Activated naive CD8-positive, alpha-beta T cell (primary cell): ENCODE measurements around the gene KRT2.
A peak's percentile ranks its signal among the peaks of the same experiment; 100 is the strongest.

Experiments used
- H3K27ac Mint-ChIP-seq: one replicate; pipeline ENCODE4 v1.8.0; 2021; ENCODE audit warnings: mixed read lengths
- H3K27me3 Mint-ChIP-seq: one replicate; pipeline ENCODE4 v1.8.0; 2021; ENCODE audit warnings: mixed read lengths
- H3K36me3 Mint-ChIP-seq: one replicate; pipeline ENCODE4 v1.8.0; 2021; ENCODE audit warnings: mixed read lengths
- H3K4me1 Mint-ChIP-seq: one replicate; pipeline ENCODE4 v1.8.0; 2021; ENCODE audit warnings: low read depth, mixed read lengths
- H3K4me3 Mint-ChIP-seq: one replicate; pipeline ENCODE4 v1.8.0; 2021; ENCODE audit warnings: mild to moderate bottlenecking, mixed read lengths
- H3K9me3 Mint-ChIP-seq: one replicate; pipeline ENCODE4 v1.8.0; 2021; ENCODE audit warnings: low read depth, mixed read lengths

KRT2 gene

GRCh38 chr12:52645982-52646381 is 6.0 kb downstream of the KRT2 start:
- H3K4me3 Mint-ChIP-seq = peak overlapping the region; percentile 69
- no peaks in the 10 kb centered on the region for H3K36me3 Mint-ChIP-seq
- no peaks in the 10 kb centered on the region for H3K27me3 Mint-ChIP-seq
- H3K4me1 Mint-ChIP-seq = peaks cover 93% of the 10 kb centered on the region
- peak overlapping the region; percentile 95 for H3K27ac Mint-ChIP-seq
- no peaks in the 10 kb centered on the region for H3K9me3 Mint-ChIP-seq

DNA sequence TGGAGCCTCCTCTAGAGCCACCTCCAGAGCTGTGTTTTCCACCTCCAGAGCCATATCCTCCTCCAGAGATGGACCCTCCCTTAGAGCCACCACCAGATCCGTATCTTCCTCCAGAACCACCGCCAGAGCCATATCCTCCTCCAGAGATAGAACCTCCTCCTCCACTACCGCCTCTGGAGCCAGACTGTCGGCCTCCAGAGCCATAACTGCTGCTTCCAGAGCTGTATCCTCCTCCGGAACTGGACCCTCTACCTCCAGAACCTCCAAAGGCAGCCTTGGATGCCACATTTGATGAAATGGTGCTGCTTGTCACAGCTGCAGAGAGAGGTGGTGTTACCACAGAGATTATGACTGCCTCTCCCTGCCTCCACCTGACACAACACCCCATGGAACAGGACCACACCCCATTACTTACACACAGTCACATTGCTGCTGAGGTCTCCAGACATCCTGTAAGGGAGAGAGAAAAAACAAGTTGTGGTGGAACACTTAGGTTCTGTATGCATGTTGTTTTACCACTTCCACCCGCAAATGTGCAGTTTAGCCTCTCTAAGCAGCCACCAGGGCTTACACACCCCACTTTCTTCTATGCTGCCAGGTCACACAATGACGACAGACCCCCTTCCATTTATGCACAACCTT is 6.8 kb downstream of the KRT2 start:
- peaks cover 97% of the 10 kb centered on the region for H3K4me1 Mint-ChIP-seq
- no peaks in the 10 kb centered on the region for H3K9me3 Mint-ChIP-seq
- H3K27me3 Mint-ChIP-seq = no peaks in the 10 kb centered on the region
- H3K36me3 Mint-ChIP-seq = no peaks in the 10 kb centered on the region
- H3K27ac Mint-ChIP-seq = peak overlapping the region; percentile 95
- peak overlapping the region; percentile 69 for H3K4me3 Mint-ChIP-seq

DNA sequence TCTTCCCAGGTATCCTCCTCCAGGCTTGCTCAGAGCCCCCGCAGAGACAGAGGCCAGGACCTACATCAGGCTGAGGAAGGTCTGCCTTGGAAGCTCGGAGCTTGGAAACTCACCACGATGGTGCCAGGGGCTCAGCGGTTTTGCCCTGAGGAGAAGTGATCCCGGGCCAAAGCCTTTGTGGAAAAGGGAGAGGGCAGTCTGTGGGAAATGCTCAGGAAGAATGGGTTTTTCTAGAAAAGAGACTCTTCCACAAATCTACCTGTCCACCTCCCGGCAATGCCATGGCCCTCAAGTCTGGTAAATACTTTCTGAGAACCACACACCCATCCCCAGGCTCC is 8.0 kb downstream of the KRT2 start:
- H3K27ac Mint-ChIP-seq = no peak overlapping the region
- H3K4me1 Mint-ChIP-seq = peaks cover 86% of the 10 kb centered on the region
- no peak overlapping the region for H3K4me3 Mint-ChIP-seq

DNA sequence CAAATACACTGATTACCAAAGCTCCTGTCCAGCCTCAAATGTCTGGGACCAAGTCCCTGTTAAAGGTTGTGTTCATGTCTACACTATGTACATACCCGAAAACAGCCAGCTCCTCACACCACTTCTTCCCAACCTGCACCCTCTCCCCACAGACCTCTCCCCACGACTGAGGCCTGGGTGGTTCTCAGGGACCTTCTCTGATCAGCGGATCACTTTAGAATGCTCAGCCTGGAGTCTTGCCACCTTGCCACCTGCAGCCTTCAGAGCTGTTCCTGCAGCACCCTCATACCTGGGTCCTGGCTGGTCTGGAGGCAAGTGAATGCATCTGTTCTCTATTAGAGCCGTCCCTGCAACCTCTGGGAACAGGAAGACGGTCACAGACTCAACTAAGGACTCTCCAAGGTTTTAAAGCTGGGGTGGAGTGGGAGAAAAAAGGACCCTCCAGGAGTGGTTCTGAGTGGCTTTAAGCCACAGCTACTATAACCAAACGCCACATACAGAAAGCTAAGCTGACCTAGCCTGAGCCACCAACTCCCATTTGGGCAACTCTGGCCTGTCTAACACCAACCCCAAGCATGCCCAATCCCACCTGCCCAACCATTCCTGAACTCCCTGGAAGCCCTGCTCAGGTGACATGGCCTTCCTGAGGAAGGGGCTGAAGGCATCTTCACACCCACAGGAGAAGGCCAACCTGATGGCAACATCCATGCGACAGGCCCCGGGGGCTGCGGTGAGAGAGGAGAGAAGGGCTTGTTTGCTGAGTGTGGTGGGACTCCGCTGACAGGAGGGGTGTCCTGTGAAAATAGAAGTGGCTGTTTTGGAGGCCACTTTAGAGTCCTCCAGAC is 8.6 kb downstream of the KRT2 start:
- H3K27me3 Mint-ChIP-seq = no peaks in the 10 kb centered on the region
- no peaks in the 10 kb centered on the region for H3K9me3 Mint-ChIP-seq
- H3K4me1 Mint-ChIP-seq = peaks cover 80% of the 10 kb centered on the region
- H3K4me3 Mint-ChIP-seq = peak overlapping the region; percentile 35
- H3K36me3 Mint-ChIP-seq = no peaks in the 10 kb centered on the region
- peak overlapping the region; percentile 67 for H3K27ac Mint-ChIP-seq

More for the DNA sequence above, 8.0 kb downstream of the KRT2 start:
- H3K36me3 Mint-ChIP-seq = no peaks in the 10 kb centered on the region
- no peaks in the 10 kb centered on the region for H3K27me3 Mint-ChIP-seq
- H3K9me3 Mint-ChIP-seq = no peaks in the 10 kb centered on the region

GRCh38 chr12:52641468-52641867 is 10.5 kb downstream of the KRT2 start:
- Mint-ChIP-seq H3K36me3 (peaks cover 2% of the 10 kb centered on the region), H3K27me3 (no peaks in the 10 kb centered on the region), H3K27ac (peak overlapping the region; percentile 55), H3K9me3 (no peaks in the 10 kb centered on the region), H3K4me1 (peaks cover 71% of the 10 kb centered on the region), H3K4me3 (peak overlapping the region; percentile 45)

DNA sequence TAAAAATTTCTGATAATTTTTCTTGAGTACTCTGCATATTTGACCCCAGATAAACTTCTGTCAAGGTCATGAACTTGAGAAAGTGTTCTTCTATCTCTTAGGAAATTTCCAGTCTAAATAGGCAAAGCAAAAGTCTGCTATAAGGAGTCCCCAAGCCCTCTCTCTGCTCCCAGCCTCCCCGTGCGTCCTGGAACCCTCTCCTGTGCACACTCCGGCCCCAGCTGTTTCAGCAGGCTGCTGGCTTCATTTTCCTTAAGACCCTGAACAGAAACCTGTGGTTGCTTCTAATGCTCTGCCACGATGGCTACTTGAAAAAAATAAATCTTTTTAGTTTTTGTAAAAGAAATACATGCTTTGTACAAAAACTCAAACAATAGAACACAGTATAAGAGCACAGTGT is 14.7 kb downstream of the KRT2 start:
- no peaks in the 10 kb centered on the region for H3K27me3 Mint-ChIP-seq
- no peak overlapping the region for H3K4me3 Mint-ChIP-seq
- H3K9me3 Mint-ChIP-seq = no peaks in the 10 kb centered on the region
- H3K27ac Mint-ChIP-seq = no peak overlapping the region
- peaks cover 64% of the 10 kb centered on the region for H3K4me1 Mint-ChIP-seq
- H3K36me3 Mint-ChIP-seq = peaks cover 2% of the 10 kb centered on the region

- Mint-ChIP-seq H3K36me3 (peaks cover 2% of the 10 kb centered on the region), H3K27ac (no peak overlapping the region)
These were observed 15.3 kb downstream of the KRT2 start for GRCh38 chr12:52636592-52637258.

GRCh38 chr12:52636189-52636588 is 15.8 kb downstream of the KRT2 start:
- Mint-ChIP-seq H3K4me1 (peaks cover 64% of the 10 kb centered on the region), H3K4me3 (no peak overlapping the region), H3K9me3 (no peaks in the 10 kb centered on the region), H3K27ac (peak overlapping the region; percentile 28), H3K27me3 (no peaks in the 10 kb centered on the region), H3K36me3 (peaks cover 2% of the 10 kb centered on the region)

More at GRCh38 chr12:52636592-52637258, 15.3 kb downstream of the KRT2 start:
- no peaks in the 10 kb centered on the region for H3K9me3 Mint-ChIP-seq
- no peaks in the 10 kb centered on the region for H3K27me3 Mint-ChIP-seq
- peaks cover 64% of the 10 kb centered on the region for H3K4me1 Mint-ChIP-seq
- no peak overlapping the region for H3K4me3 Mint-ChIP-seq

GRCh38 chr12:52634266-52635056 is 17.6 kb downstream of the KRT2 start:
- Mint-ChIP-seq H3K4me3 (peak overlapping the region; percentile 33), H3K4me1 (peaks cover 74% of the 10 kb centered on the region), H3K9me3 (no peaks in the 10 kb centered on the region), H3K27ac (peak overlapping the region; percentile 35), H3K36me3 (peaks cover 2% of the 10 kb centered on the region), H3K27me3 (no peaks in the 10 kb centered on the region)

DNA sequence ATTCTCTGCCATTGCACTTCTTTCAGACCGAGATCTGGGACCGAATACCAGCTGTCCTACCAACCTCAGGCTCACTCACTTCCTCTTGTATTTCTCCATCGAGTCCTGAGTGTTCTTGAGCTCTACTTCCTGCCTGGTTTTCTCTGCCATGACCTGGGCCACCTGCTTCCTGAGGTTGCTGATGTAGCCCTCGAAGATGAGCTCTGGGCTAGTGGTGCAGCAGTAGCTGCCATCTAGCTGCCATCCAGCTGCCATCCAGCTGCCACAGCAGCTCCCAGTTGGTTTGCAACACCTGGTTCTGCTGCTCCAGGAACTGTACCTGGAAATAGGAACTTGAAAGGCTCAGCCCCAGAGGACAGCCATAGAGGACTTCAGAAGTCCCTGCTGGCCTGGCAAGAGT is 18.6 kb downstream of the KRT2 start:
- peaks cover 2% of the 10 kb centered on the region for H3K36me3 Mint-ChIP-seq
- no peaks in the 10 kb centered on the region for H3K27me3 Mint-ChIP-seq
- no peaks in the 10 kb centered on the region for H3K9me3 Mint-ChIP-seq
- H3K4me3 Mint-ChIP-seq = peak overlapping the region; percentile 53
- peaks cover 81% of the 10 kb centered on the region for H3K4me1 Mint-ChIP-seq
- peak overlapping the region; percentile 74 for H3K27ac Mint-ChIP-seq

GRCh38 chr12:52632656-52633055 is 19.4 kb downstream of the KRT2 start:
- peaks cover 84% of the 10 kb centered on the region for H3K4me1 Mint-ChIP-seq

DNA sequence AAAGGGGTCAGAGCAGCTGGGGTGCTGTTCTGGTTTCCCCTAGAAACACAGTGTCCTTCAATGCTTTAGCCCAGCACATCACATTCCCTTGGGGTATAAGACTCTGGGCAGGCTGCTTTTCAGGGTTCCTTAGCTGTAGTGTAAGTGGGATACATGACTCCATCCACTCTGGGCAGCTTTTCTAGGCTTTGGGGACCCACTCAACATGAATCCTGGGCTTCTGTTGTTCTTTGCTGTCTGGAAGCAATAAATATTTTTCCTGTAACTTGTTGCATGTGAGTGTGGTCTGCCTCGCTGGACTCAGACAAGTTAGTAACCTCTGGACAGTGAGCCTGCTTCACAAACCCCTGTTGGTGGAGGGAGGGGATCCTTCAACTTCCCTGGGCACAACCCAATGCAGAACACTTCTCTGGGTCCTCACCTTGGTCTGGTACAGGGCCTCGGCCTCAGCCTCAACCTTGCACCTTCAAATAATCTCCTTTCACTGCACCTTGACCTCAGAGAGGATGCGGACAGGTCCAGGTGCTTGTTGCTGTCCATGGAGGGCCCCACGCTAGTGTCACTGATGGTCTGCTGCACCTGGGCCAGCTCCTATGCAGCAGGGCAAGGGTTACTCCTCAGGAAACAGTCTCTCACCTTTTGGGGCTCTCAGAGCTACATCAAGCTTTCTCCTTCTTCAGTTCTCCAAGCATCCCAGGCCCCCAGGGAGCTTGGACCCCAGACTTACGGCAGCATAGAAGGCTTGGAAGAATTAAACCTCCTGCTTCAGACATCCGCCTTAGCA is 20.1 kb downstream of the KRT2 start:
- peak overlapping the region; percentile 31 for H3K27ac Mint-ChIP-seq
- peak overlapping the region; percentile 27 for H3K4me3 Mint-ChIP-seq
- H3K36me3 Mint-ChIP-seq = peaks cover 2% of the 10 kb centered on the region
- peaks cover 88% of the 10 kb centered on the region for H3K4me1 Mint-ChIP-seq
- H3K9me3 Mint-ChIP-seq = no peaks in the 10 kb centered on the region
- no peaks in the 10 kb centered on the region for H3K27me3 Mint-ChIP-seq

More at GRCh38 chr12:52632656-52633055, 19.4 kb downstream of the KRT2 start:
- no peaks in the 10 kb centered on the region for H3K9me3 Mint-ChIP-seq
- H3K27ac Mint-ChIP-seq = peak overlapping the region; percentile 64
- peaks cover 2% of the 10 kb centered on the region for H3K36me3 Mint-ChIP-seq
- peak overlapping the region; percentile 3 for H3K4me3 Mint-ChIP-seq
- H3K27me3 Mint-ChIP-seq = no peaks in the 10 kb centered on the region

GRCh38 chr12:52631264-52631663 is 20.7 kb downstream of the KRT2 start:
- Mint-ChIP-seq H3K4me1 (peaks cover 88% of the 10 kb centered on the region), H3K27me3 (no peaks in the 10 kb centered on the region), H3K36me3 (no peaks in the 10 kb centered on the region), H3K4me3 (peak overlapping the region; percentile 77), H3K27ac (peak overlapping the region; percentile 86), H3K9me3 (no peaks in the 10 kb centered on the region)
